ENCODE data around the gene SMIM38.

DNA sequence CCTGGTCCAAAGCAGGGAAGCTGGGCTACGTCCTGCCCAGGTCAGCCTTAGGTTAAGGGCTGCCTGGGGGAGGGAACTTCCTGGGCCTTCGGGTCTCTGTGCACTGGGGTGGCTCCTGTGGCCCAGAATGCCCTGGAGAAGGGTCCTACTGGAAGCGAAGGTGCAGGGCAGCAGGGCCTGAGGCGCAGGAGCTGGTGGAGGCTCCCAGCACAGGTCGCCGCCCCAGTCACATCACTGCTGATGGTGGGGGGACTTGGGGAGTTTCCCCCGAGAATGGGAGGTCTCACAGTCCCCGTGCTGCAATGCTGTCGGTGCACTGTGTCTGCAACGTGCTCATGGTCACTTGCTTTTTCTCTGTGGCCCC, 815 bp upstream of the SMIM38 start:
- no peak for TF ChIP-seq EZH2 (IDR thresholded peaks at IDR 0.05; ENCODE audit: insufficient read depth, low read length)
- TF ChIP-seq, protein P1, sequence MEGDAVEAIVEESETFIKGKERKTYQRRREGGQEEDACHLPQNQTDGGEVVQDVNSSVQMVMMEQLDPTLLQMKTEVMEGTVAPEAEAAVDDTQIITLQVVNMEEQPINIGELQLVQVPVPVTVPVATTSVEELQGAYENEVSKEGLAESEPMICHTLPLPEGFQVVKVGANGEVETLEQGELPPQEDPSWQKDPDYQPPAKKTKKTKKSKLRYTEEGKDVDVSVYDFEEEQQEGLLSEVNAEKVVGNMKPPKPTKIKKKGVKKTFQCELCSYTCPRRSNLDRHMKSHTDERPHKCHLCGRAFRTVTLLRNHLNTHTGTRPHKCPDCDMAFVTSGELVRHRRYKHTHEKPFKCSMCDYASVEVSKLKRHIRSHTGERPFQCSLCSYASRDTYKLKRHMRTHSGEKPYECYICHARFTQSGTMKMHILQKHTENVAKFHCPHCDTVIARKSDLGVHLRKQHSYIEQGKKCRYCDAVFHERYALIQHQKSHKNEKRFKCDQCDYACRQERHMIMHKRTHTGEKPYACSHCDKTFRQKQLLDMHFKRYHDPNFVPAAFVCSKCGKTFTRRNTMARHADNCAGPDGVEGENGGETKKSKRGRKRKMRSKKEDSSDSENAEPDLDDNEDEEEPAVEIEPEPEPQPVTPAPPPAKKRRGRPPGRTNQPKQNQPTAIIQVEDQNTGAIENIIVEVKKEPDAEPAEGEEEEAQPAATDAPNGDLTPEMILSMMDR (IDR thresholded peaks at IDR 0.05; ENCODE audit: insufficient read depth, low read depth, low read length): no peak
